GM18511 (cell line): ENCODE data around the gene GALNT2.

Experiments
- ATAC-seq: cut with Tn5 transposase; IDR thresholded peaks from one replicate; pipeline ENCODE4 v1.9.1; 2021; ENCODE audit warnings: mild to moderate bottlenecking, moderate library complexity; ENCODE audit not compliant: unreplicated experiment

GALNT2 gene

GRCh38 chr1:230308039-230308438 lies 241.0 kb downstream of the GALNT2 start:
- ATAC-seq = no peak

- ATAC-seq = no peak
Measured at GRCh38 chr1:230308821-230309220, 241.8 kb downstream of the GALNT2 start.

GRCh38 chr1:230309646-230310177 lies 242.7 kb downstream of the GALNT2 start:
- no peak for ATAC-seq

- no peak for ATAC-seq
Measured at GRCh38 chr1:230310381-230311163, 243.5 kb downstream of the GALNT2 start.

GRCh38 chr1:230312676-230313075 lies 245.6 kb downstream of the GALNT2 start:
- no peak for ATAC-seq

- no peak for ATAC-seq
Measured at GRCh38 chr1:230313453-230314141, 246.6 kb downstream of the GALNT2 start.

- no peak for ATAC-seq
Measured at GRCh38 chr1:230314142-230314470, 247.1 kb downstream of the GALNT2 start.

GRCh38 chr1:230315099-230315498 lies 248.1 kb downstream of the GALNT2 start:
- ATAC-seq = no peak

GRCh38 chr1:230316864-230317745 lies 250.1 kb downstream of the GALNT2 start:
- no peak for ATAC-seq

- no peak for ATAC-seq
Measured at GRCh38 chr1:230317823-230318819, 251.1 kb downstream of the GALNT2 start.

- no peak for ATAC-seq
Measured at GRCh38 chr1:230319014-230319747, 252.1 kb downstream of the GALNT2 start.

- no peak for ATAC-seq
Measured at GRCh38 chr1:230320804-230321203, 253.8 kb downstream of the GALNT2 start.

- no peak for ATAC-seq
Measured at GRCh38 chr1:230321341-230321740, 254.3 kb downstream of the GALNT2 start.

GRCh38 chr1:230321741-230322420 lies 254.8 kb downstream of the GALNT2 start:
- no peak for ATAC-seq

- no peak for ATAC-seq
Measured at GRCh38 chr1:230322421-230322756, 255.4 kb downstream of the GALNT2 start.

- no peak for ATAC-seq
Measured at GRCh38 chr1:230322967-230323547, 256.0 kb downstream of the GALNT2 start.

- no peak for ATAC-seq
Measured at GRCh38 chr1:230323686-230324085, 256.6 kb downstream of the GALNT2 start.
